Amniotic epithelial cell (primary cell): ENCODE results near the gene DRD2.
A peak's percentile ranks its signal among the peaks of the same experiment; 100 is the strongest.

Experiments
- DNase-seq: peaks from one replicate; pipeline ENCODE4 v3.0.0-alpha.2; 2010; ENCODE audit warnings: low read depth

DRD2 gene

GRCh38 chr11:113398669-113399430, 76.3 kb downstream of the DRD2 start:
- no peak for DNase-seq

DNA sequence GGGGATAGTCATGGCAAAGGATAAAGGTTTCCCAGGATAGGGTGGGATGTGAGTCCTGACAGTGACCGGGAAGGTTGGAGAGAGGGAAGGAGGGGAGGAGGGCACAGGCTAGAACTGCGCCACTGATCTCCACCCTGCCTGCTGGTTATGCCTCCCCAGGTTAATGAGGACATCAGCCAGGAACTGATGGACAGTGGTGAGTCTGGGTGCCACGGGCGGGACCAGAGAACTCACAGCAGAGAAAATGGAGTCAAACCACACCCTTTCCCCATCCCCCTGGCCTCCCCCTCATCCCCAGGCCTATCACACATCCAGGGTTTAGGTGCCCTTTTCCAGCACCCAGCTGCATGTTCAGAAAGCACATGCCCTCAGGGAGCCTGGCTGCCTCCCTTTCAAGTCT, 77.4 kb downstream of the DRD2 start:
- DNase-seq = no peak

- no peak for DNase-seq
Measured at GRCh38 chr11:113397212-113397611, 78.0 kb downstream of the DRD2 start.

GRCh38 chr11:113396690-113397089, 78.5 kb downstream of the DRD2 start:
- DNase-seq = no peak

GRCh38 chr11:113395782-113396336, 79.3 kb downstream of the DRD2 start:
- no peak for DNase-seq

DNA sequence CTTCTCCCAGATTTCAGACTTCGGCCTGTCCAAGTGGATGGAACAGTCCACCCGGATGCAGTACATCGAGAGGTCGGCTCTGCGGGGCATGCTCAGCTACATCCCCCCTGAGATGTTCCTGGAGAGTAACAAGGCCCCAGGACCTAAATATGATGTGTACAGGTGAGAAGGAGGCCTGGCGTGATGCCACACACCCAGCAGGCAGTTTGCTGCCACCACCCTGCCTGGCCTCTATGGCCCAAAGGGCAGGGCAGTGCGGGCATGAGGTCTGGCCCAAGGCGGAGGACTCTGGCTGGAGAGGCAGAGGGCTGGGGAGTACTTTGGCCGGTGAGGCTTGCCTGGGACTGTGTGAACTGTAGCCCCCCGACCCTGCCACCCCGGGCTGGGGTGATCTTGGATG, 80.3 kb downstream of the DRD2 start:
- no peak for DNase-seq

GRCh38 chr11:113393501-113393985, 81.7 kb downstream of the DRD2 start:
- no peak for DNase-seq

DNA sequence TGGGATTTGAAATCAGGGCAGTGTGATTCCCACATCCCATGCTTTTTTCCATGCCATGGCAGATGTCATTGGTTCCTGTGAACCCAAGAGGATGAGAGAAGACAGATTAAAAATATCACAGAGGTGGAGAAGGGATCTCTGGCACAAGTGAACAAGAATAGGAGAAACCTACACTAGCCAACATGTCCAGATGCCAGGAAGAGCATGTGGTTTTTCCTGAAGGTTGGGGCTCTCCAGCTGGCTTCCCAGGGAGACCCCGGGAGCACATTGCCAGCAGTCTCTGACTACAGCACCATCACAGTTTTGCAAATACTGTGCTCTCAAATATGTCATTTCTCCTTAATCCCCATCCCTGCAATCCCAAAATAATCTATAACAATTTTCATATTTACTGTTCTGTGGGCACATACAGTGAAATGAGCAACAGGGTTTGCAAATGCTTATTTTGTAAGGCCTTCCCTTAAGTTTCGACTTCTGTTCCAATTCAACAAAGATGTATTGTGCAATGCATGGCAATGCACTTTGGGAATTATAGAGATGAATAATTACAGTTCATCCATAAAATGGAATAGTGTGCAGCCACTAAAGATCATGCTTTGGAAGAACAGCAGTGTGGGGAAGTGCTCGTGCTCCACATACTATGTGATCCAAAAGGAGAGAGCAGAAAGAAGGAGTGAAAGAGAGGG, 82.8 kb downstream of the DRD2 start:
- no peak for DNase-seq

GRCh38 chr11:113389272-113389671, 85.9 kb downstream of the DRD2 start:
- DNase-seq = peak; percentile 57

- DNase-seq = no peak
Measured at GRCh38 chr11:113387605-113388211, 87.5 kb downstream of the DRD2 start, which contains the start of gene ANKK1. ANKK1 (plus strand) TSS chr11:113387779; CDS start chr11:113387885, 106 bp downstream.

DNA sequence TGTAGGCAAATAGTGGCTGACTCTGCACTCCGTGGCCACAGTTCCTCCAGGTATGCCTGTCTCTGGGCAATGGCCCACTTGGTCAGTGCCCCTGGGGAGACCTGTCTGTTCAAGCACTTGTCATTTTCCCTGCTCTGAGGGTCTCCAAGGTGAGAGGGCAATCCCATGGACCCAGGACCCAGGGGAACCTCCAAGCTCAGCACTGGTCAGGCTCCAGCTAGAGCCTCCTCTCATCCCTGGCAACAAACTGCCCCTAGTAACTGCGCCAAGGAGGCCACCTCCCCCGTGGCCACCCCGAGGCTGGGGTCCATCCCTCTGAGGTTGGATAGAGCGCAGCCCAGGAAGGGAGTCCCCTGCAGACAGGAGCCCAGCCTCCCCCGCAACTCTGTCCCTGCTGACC, 88.3 kb downstream of the DRD2 start:
- no peak for DNase-seq

DNA sequence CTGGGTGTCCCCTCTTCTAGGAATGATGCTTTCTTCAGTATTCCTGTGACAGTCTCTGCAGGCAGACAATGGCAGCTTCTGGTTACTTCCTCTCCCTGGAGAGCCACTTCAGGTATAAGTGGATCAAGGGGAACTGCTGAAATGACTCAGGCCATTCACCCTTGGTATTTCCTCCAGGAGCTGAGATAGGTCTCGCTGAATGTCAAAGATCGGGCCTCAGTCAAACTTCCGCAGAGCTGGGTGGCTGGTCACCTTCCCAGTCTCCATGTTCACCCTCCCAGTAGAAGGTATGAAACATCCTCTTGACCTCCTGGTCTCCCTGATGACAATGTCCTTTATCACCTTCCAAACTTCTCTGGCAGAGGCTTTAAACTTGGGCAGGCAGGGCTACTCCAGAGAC, 89.4 kb downstream of the DRD2 start:
- DNase-seq = no peak

DNA sequence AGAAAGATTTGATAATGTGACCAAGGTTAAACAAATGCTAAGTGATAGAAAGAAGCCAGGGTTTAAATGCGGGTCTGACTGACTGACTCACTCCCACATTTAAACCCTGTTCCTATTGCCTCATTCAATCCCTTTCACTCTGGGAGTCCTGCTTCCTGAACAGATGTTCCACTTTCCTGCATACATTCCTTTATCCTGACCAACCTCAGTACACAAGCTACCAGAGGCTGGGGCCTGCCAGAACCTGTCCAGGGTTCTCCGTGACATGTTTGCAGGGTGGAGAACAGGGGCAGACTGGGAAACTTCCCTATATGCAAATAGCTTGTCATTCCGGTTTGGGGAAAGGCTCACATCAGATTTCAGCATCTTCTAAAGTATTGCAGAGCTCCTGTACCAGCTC, 90.6 kb downstream of the DRD2 start:
- DNase-seq = peak; percentile 95

- DNase-seq = no peak
Measured at GRCh38 chr11:113382121-113382520, 93.1 kb downstream of the DRD2 start.

DNA sequence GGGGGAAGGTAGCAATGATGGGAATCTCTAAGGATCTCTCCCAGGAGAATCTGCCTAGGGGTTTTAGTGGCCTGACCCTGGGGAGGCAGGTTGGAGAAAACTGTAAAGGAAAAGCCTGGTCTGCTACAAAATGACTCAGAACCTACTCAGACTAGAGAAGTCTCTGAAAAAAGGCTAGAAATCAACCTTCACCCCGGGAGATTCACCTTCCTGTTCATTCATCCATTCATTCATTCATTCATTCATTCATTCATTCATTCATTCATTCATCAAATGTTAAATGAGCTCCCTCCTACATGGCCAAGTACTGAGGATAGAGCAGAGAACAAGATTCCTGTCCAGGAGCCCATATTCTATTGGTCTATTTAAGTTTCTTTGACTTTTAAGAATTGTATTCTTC, 96.5 kb downstream of the DRD2 start:
- DNase-seq = no peak

- no peak for DNase-seq
Measured at GRCh38 chr11:113377681-113378412, 97.4 kb downstream of the DRD2 start.

GRCh38 chr11:113376156-113376555, 99.0 kb downstream of the DRD2 start:
- DNase-seq = peak; percentile 63

DNA sequence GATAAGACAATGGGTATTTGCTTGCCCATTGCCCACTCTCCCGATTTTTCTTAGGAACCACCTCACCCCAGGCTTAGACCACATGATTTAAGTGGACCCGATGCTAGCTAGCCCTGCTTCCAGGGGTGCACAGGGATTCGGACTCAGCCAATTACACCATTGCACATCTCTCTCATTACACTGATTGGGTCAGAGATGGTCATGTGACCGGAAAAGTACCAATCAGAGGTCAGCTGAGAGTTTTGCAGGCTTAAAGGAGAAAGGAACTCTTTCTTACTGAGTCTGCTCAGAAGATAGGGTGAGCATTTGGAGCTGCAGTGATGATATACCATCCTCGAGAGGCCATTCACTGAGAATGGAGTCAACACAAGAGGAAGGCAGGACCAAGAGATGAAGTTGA, 99.8 kb downstream of the DRD2 start:
- no peak for DNase-seq

GRCh38 chr11:113373981-113374560, 101.1 kb downstream of the DRD2 start:
- peak; percentile 67 for DNase-seq

DNA sequence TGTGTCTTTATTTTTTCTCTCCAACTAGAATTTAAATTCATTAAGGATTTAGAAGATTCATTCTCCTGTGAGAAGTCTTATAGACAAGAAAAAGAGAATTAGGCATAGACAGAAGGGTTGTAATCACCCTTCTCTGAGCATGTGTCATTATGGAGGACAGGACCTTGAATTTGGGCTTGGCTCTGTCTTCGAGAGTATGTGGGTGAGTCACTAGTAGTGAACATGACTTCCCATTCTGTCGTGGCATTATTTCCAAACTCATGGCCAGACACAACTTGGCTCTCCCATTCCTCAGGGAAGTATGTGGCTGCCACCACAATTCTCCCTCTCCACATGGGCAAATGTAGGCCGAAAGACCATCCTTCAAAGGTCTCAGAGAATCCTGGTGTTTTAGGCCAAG, 101.9 kb downstream of the DRD2 start:
- peak; percentile 45 for DNase-seq

DNA sequence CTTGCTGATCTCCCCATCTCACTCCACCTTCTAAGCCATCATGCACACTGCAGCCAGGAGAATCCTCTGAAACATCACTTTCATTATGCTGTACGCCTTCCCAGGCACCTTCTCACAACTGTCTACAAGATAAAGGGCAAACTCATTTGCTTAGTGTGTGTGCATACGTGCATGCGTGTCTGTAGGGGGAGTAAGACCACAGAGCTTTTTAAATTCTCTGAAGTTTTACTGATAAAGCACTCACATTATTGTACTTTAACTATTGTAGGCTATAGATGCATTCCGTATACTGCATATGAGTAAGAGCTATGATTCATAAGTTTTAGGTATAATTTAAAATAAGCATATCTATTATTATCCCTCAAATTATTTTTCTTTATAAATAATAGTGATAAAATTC, 102.9 kb downstream of the DRD2 start:
- DNase-seq = peak; percentile 47

DNA sequence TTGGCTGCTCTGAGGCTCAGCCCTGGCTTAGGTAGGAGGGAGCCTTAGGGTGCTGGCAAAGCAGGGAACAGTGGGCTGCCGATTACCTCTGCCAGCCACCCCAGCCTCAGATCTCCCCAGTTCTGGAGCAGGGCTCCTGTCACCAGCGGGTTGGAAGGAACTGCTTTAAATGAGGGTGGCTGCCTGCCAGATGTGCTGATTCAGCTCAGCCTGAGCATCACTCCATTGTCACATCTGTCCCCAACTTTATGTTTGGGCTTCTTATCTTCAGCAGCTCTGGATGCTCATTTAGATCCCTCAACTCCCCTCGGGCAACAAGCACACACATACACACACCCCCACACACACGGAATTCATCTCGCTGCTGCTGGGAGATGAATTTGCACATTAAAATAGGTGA, 104.6 kb downstream of the DRD2 start:
- DNase-seq = no peak
